ENCODE measurements around the gene RFT1.

DNA sequence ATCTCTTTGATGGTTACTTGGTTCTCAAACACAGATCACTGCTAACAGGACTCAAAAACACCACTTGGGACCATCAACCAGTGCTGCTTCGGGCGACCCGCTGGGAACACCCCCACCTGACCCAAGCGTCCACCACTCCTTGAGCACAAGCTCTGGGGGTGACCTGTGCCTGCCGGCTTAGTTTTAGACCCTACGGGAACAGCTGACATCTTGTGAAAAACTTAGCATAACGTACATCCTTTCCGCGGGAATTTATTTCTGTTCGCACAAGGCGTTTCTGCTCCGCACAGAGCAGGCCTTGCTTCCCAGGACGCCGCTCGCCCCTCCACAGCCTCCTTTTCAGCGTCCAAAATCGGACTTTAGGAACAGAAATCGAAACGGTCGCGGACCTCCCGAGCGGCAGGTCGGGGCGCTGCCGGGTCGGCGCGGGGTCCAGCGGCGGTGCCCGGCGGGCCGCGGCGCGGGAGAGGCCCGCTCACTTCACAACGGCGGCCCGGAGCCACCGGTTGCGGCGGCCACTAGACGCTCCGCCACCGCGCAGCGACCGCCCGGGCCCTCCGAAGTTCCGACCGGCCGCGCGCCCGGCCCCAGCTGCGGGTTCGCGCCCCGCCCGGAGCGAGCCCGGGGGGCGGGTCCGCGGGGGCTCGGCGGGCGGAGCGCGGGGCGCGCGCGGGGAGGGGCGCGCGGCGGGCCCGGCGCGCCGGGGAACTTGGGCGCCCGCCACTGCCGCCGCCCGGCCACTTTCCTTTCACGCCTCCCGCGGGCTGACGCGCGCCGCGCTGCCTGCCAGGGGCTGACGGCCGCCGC, 85.3 kb downstream of the RFT1 start:
- TF ChIP-seq, protein P1, sequence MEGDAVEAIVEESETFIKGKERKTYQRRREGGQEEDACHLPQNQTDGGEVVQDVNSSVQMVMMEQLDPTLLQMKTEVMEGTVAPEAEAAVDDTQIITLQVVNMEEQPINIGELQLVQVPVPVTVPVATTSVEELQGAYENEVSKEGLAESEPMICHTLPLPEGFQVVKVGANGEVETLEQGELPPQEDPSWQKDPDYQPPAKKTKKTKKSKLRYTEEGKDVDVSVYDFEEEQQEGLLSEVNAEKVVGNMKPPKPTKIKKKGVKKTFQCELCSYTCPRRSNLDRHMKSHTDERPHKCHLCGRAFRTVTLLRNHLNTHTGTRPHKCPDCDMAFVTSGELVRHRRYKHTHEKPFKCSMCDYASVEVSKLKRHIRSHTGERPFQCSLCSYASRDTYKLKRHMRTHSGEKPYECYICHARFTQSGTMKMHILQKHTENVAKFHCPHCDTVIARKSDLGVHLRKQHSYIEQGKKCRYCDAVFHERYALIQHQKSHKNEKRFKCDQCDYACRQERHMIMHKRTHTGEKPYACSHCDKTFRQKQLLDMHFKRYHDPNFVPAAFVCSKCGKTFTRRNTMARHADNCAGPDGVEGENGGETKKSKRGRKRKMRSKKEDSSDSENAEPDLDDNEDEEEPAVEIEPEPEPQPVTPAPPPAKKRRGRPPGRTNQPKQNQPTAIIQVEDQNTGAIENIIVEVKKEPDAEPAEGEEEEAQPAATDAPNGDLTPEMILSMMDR (IDR thresholded peaks at IDR 0.05) = no peak
- peak; percentile 8 to 49 for TF ChIP-seq POLR2A (IDR thresholded peaks at IDR 0.05)
